ENCODE results near the gene TOX3. TPM values are rescaled to one million over a fixed set of nuclear protein-coding genes. Genes with fewer than 3 reads are reported as not detected.

Gene TOX3
- total RNA-seq, 1 experiment from 2014 or later = 20.2 TPM

DNA sequence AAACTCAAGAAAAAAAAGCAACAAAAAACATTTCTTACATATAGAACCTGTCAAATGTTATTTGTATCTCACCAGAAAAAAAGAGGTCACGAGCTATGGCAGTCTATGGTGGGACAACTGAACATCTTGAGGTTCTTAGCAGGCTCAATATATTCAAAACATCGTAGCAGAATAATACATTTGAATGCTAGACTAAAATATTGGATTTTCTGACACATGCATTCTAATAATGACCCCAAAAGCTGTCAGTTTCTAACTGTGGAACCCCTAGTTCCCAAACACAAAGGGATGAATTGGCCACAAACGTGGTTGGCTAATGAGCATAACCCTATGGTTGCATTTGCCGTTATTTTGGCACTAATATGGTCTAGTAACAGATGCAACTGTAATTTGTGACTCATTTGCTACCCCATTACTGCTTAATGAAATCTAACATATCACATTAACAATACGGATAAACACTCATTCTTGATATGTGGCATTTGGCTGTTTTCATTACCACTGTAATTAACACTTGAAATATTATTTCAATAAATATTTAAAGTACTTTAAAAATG, 81.2 kb downstream of the TOX3 start:
- Histone ChIP-seq H3T11ph (ENCODE audit: low read length) (no peak overlapping the region), H3K4me1 (ENCODE audit: insufficient read depth, low read length) (peaks cover 3% of the 10 kb centered on the region; the same call in 1 of the 2 replicates), H3K4me2 (ENCODE audit: insufficient read depth, insufficient read length, low read length) (no peak overlapping the region), H4K91ac (ENCODE audit: insufficient read length, low read depth, low read length) (no peak overlapping the region), H3K23me2 (ENCODE audit: insufficient read length, low read depth, low read length, poor library complexity, severe bottlenecking) (no peaks in the 10 kb centered on the region), H2BK120ac (ENCODE audit: low read depth, low read length, poor library complexity, severe bottlenecking) (no peak overlapping the region), H3K23ac (ENCODE audit: insufficient read length, low read depth, low read length) (no peak overlapping the region), H3K4ac (ENCODE audit: low read depth, low read length) (no peak overlapping the region), H3K9ac (ENCODE audit: extremely low read depth, insufficient read length, low read length) (no peak overlapping the region), H3K79me2 (ENCODE audit: insufficient read depth, low read length) (no peaks in the 10 kb centered on the region; the same call in 1 of the 2 replicates), H3K56ac (ENCODE audit: insufficient read length, low read depth, low read length) (no peak overlapping the region), H4K5ac (ENCODE audit: insufficient read length, low read depth, low read length) (no peak overlapping the region), H2BK5ac (ENCODE audit: insufficient read length, low read length) (no peak overlapping the region), H4K8ac (replicated peaks; ENCODE audit: insufficient read length, low read depth, low read length) (no peak overlapping the region), H3K18ac (ENCODE audit: insufficient read length, low read depth, low read length) (no peak overlapping the region), H3K14ac (ENCODE audit: insufficient read depth, low read length) (no peak overlapping the region), H3K27me3 (ENCODE audit: insufficient read depth, low read length) (no peaks in the 10 kb centered on the region), H2BK20ac (ENCODE audit: low read depth, low read length, poor library complexity, severe bottlenecking) (no peak overlapping the region), H4K20me1 (ENCODE audit: control insufficient read depth, insufficient read depth, insufficient read length) (no peaks in the 10 kb centered on the region), H3K9me3 (ENCODE audit: control insufficient read depth, low read depth, low read length) (no peaks in the 10 kb centered on the region), H2AFZ (ENCODE audit: low read length) (no peak overlapping the region), H2BK15ac (ENCODE audit: low read depth, low read length) (no peak overlapping the region), H3K79me1 (ENCODE audit: insufficient read depth, low read depth, low read length, poor library complexity, severe bottlenecking) (peaks cover 3% of the 10 kb centered on the region), H3K27ac (ENCODE audit: insufficient read length, low read depth, low read length) (no peak overlapping the region), H2BK12ac (ENCODE audit: insufficient read length, low read depth, low read length) (no peak overlapping the region), H2AK5ac (ENCODE audit: insufficient read length, low read length) (no peak overlapping the region)
- TF ChIP-seq, protein P1, sequence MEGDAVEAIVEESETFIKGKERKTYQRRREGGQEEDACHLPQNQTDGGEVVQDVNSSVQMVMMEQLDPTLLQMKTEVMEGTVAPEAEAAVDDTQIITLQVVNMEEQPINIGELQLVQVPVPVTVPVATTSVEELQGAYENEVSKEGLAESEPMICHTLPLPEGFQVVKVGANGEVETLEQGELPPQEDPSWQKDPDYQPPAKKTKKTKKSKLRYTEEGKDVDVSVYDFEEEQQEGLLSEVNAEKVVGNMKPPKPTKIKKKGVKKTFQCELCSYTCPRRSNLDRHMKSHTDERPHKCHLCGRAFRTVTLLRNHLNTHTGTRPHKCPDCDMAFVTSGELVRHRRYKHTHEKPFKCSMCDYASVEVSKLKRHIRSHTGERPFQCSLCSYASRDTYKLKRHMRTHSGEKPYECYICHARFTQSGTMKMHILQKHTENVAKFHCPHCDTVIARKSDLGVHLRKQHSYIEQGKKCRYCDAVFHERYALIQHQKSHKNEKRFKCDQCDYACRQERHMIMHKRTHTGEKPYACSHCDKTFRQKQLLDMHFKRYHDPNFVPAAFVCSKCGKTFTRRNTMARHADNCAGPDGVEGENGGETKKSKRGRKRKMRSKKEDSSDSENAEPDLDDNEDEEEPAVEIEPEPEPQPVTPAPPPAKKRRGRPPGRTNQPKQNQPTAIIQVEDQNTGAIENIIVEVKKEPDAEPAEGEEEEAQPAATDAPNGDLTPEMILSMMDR (conservative IDR thresholded peaks at IDR 0.05) = no peak
- H3K9me3 Mint-ChIP-seq = no peaks in the 10 kb centered on the region
- no CpG with 5 or more reads among the region's 5 CpGs for WGBS (ENCODE audit: extremely low coverage, insufficient read length, low lambda C conversion rate)
- no peaks in the 10 kb centered on the region for H3K27me3 Mint-ChIP-seq (ENCODE audit: low read depth)
- DNase-seq = no peak
- H3K36me3 Mint-ChIP-seq (ENCODE audit: insufficient read depth in 1 of 3, low read depth in 3 of 3) = peaks cover 12 to 31% (median 22%) of the 10 kb centered on the region in 3 experiments
- H3K4me3 Mint-ChIP-seq = no peak overlapping the region
- H3K4me1 Mint-ChIP-seq = peaks cover 58 to 61% of the 10 kb centered on the region in 2 experiments
- H3K27ac Mint-ChIP-seq = no peak overlapping the region

All from H9 (cell line).